ENCODE results near the gene DPP6. TPM values are rescaled to one million over a fixed set of nuclear protein-coding genes. Genes with fewer than 3 reads are reported as not detected.

Gene DPP6
- total and polyA plus RNA-seq, 10 donors = 0.11 to 8.7 (median 3.0) TPM

DNA sequence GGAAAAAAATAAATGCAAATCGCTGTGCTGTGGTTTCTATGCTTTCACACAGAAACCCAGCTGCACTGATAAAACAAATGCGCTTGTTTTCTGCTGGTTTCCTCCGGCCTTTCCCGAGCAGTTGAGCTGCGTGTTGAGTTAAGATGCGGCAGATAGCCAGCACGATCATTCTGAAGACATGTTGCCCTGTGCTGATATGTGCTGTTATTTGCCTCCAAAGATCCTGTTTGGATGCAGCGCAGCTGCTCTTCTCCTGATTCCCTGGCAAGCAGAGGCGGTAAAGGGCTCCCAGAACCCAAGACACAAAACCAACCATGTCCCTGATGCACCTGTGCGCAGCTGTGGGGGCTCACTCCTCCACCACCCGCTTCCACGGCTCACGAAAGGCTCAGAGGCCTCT is 725.3 kb downstream of the DPP6 start:
- intact Hi-C loops (cut with DNase I; ENCODE audit: low total_unique reads) = no loop called here
- TF ChIP-seq POLR2AphosphoS5 (IDR thresholded peaks at IDR 0.05) (no peak), POLR2A (IDR thresholded peaks at IDR 0.05) (no peak)
- TF ChIP-seq, protein P1, sequence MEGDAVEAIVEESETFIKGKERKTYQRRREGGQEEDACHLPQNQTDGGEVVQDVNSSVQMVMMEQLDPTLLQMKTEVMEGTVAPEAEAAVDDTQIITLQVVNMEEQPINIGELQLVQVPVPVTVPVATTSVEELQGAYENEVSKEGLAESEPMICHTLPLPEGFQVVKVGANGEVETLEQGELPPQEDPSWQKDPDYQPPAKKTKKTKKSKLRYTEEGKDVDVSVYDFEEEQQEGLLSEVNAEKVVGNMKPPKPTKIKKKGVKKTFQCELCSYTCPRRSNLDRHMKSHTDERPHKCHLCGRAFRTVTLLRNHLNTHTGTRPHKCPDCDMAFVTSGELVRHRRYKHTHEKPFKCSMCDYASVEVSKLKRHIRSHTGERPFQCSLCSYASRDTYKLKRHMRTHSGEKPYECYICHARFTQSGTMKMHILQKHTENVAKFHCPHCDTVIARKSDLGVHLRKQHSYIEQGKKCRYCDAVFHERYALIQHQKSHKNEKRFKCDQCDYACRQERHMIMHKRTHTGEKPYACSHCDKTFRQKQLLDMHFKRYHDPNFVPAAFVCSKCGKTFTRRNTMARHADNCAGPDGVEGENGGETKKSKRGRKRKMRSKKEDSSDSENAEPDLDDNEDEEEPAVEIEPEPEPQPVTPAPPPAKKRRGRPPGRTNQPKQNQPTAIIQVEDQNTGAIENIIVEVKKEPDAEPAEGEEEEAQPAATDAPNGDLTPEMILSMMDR (IDR thresholded peaks at IDR 0.05 in 8 of 11, conservative IDR thresholded peaks at IDR 0.05 in 3 of 11) = no peak

DNA sequence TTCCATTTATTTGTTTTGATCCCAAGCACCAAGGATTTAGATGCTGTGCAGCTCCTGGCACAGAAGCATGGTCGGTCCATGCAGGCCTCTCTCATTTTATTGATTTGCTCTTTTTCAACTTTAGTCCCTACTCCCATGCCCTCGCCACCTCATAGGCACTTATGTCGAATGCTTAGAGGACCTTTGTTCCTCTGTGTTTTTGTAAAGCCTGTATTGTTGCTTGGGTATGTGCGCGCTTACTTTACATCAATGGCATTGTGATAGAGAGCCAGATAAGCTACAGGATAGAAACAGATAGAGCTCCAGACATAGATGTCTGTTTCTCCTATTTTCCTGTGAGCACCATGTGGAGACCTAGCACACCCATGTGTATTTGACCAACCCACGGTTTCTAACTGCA is 725.7 kb downstream of the DPP6 start:
- Histone ChIP-seq H3K36me3 (no peaks in the 10 kb centered on the region), H3K27ac (no peak overlapping the region), H3K9me3 (peaks cover 0 to 9% (median 0%) of the 10 kb centered on the region in 8 donors), H3K27me3 (replicated peaks in 1 of 7) (no peaks in the 10 kb centered on the region), H3K4me3 (no peak overlapping the region), H3K4me1 (no peaks in the 10 kb centered on the region)
- DNase-seq = no peak
- 73 to 93% (median 86%) methylated on average over 6 of the region's 6 CpGs for WGBS, 5 donors
- TF ChIP-seq, protein P1 (IDR thresholded peaks at IDR 0.05 in 8 of 11, conservative IDR thresholded peaks at IDR 0.05 in 3 of 11) = no peak
- TF ChIP-seq POLR2AphosphoS5 (IDR thresholded peaks at IDR 0.05) = no peak
- TF ChIP-seq POLR2A (IDR thresholded peaks at IDR 0.05) = no peak
- intact Hi-C loops (cut with DNase I; ENCODE audit: low total_unique reads) = no loop called here

More for the DNA sequence above, 725.3 kb downstream of the DPP6 start:
- Histone ChIP-seq H3K36me3 (no peaks in the 10 kb centered on the region), H3K4me3 (no peak overlapping the region), H3K4me1 (no peaks in the 10 kb centered on the region), H3K9me3 (peaks cover 0 to 9% (median 0%) of the 10 kb centered on the region in 8 donors), H3K27me3 (replicated peaks in 1 of 7) (no peaks in the 10 kb centered on the region), H3K27ac (no peak overlapping the region)
- 85 to 91% (median 89%) methylated on average over 13 of the region's 13 CpGs for WGBS, 5 donors
- no peak for DNase-seq

DNA sequence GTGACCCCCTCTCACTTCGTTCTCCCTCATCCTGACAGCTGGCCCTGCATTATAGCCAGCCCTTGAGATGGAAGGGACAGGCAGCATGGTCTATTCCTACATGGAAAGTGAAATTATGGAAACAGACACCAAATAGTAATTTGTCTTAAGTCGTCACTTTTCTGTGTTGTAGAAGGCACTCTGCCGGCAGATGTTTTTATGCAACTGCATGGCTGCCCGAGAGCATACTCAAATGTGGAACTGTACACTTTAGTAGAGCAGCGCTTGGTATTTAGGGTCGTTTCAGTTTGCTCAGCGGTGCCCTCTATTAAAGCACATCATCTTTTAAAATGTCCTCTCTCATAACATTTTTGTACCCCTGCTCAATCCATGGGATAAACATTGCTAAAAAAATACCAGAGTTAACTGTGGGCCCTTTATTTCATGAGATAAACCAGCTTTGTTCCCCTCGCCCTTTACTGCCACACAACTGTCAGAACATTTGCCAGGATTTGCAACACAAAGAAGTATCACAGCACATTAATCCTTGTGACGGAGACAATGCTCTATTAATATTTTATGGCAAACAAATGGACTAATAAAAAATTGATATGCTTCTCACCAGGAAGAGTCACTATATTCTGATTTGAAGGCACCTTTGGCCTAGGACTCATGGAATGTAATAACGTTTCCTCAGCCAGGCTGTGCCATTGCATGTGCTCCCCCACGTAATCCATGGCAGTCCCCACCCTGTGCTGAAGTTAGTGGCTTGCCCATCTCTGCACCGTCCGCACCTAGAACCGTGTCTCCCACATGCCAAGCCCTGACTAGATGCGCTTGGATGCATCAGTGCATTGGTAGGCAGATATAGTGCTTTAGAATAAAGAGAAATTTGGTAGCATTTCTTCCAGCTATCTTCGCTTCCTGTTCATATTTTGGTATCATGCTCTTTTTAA is 729.4 kb downstream of the DPP6 start:
- 74 to 90% (median 81%) methylated on average over 16 of the region's 16 CpGs for WGBS, 5 donors
- H3K4me1 ChIP-seq = no peaks in the 10 kb centered on the region
- no peaks in the 10 kb centered on the region for H3K36me3 ChIP-seq
- H3K27ac ChIP-seq = no peak overlapping the region
- H3K27me3 ChIP-seq (replicated peaks in 1 of 7) = no peaks in the 10 kb centered on the region
- no peak overlapping the region for H3K4me3 ChIP-seq
- TF ChIP-seq, protein P1 (IDR thresholded peaks at IDR 0.05 in 8 of 11, conservative IDR thresholded peaks at IDR 0.05 in 3 of 11) = no peak
- TF ChIP-seq POLR2A (IDR thresholded peaks at IDR 0.05) (no peak), POLR2AphosphoS5 (IDR thresholded peaks at IDR 0.05) (no peak)
- DNase-seq = no peak
- intact Hi-C loops (cut with DNase I; ENCODE audit: low total_unique reads) = no loop called here
- peaks cover 0 to 33% (median 13%) of the 10 kb centered on the region in 8 donors for H3K9me3 ChIP-seq

DNA sequence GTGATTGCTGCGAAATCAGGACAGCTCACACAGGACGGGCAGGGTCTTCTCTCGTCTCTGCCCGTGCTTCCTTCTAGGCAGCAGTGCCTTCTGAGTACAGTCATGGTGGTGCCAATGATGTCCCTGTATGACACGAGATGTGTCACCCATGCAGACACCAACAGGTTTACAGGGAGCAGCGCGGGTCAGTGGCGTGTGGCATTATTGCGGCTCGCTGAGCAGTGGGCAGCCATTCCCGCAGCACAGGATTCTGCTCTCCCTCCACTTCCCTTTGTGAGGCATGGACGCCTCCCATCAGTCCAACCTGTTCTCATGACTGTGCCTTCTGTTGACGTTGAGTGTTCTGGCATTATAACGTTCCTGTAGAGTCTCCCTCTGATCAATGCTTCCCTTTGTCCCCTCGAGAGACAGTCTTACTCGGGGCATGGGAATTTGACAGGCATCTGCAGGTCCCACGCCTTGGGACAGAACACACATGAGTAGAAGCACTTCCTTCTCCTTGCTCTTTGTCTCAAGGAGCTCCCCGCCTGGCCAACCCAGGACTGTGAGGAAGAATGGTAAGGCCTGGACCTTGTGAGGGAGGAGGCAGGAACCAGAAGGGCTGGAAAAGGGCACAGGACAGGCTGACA is 731.2 kb downstream of the DPP6 start:
- H3K4me3 ChIP-seq = no peak overlapping the region
- no peaks in the 10 kb centered on the region for H3K36me3 ChIP-seq
- no peak overlapping the region for H3K27ac ChIP-seq
- intact Hi-C loops (cut with DNase I; ENCODE audit: low total_unique reads) = no loop called here
- H3K4me1 ChIP-seq = no peaks in the 10 kb centered on the region
- peaks cover 0 to 37% (median 14%) of the 10 kb centered on the region in 8 donors for H3K9me3 ChIP-seq
- WGBS, 5 donors = 72 to 85% (median 79%) methylated on average over 15 to 18 of the region's 18 CpGs
- TF ChIP-seq, protein P1 (IDR thresholded peaks at IDR 0.05 in 8 of 11, conservative IDR thresholded peaks at IDR 0.05 in 3 of 11) = no peak
- no peak for TF ChIP-seq POLR2A (IDR thresholded peaks at IDR 0.05)
- no peak for TF ChIP-seq POLR2AphosphoS5 (IDR thresholded peaks at IDR 0.05)
- H3K27me3 ChIP-seq (replicated peaks in 1 of 7) = no peaks in the 10 kb centered on the region
- DNase-seq = no peak
